GM10266 (cell line): ENCODE data around the gene ENAH.

Experiments
- DNase-seq: peaks from one replicate; pipeline ENCODE4 v3.0.0; 2012; ENCODE audit errors: extremely low spot score
- CTCF ChIP-seq: IDR thresholded peaks from 2 replicates; pipeline ENCODE4 v1.5.1; 2012; ENCODE audit warnings: mild to moderate bottlenecking, low read depth; ENCODE audit not compliant: control insufficient read depth, insufficient read depth; ENCODE audit errors: missing control alignments

The ENAH gene

GRCh38 chr1:225498549-225499136, 154.3 kb downstream of the ENAH start:
- no peak for DNase-seq
- TF ChIP-seq CTCF, result no peak

GRCh38 chr1:225494789-225495359, 158.0 kb downstream of the ENAH start:
- DNase-seq, result no peak
- no peak for TF ChIP-seq CTCF

GRCh38 chr1:225493591-225494246, 159.2 kb downstream of the ENAH start:
- DNase-seq, result no peak
- no peak for TF ChIP-seq CTCF

- no peak for DNase-seq
- TF ChIP-seq CTCF, result no peak
Observed at GRCh38 chr1:225488676-225489075, 164.2 kb downstream of the ENAH start.

GRCh38 chr1:225486856-225487255, 166.1 kb downstream of the ENAH start:
- DNase-seq, result no peak
- no peak for TF ChIP-seq CTCF

GRCh38 chr1:225485991-225486530, 166.9 kb downstream of the ENAH start:
- no peak for TF ChIP-seq CTCF
- DNase-seq, result no peak

GRCh38 chr1:225485226-225485625, 167.7 kb downstream of the ENAH start:
- DNase-seq, result no peak
- TF ChIP-seq CTCF, result no peak
